ES-I3 (cell line): Measurements from ENCODE around the gene TOP1.

Experiments
- H3K36me3 ChIP-seq: 2 replicates; pipeline ENCODE4 v1.6.1; 2013; ENCODE audit warnings: mild to moderate bottlenecking, low read length, control low read depth, moderate library complexity; ENCODE audit not compliant: insufficient read depth
- H3K4me1 ChIP-seq: 2 replicates; pipeline ENCODE4 v1.6.1; 2013; ENCODE audit warnings: mild to moderate bottlenecking, control low read depth, low read length; ENCODE audit not compliant: insufficient read depth
- H3K9ac ChIP-seq: 2 replicates; pipeline ENCODE4 v1.6.1; 2013; ENCODE audit warnings: low read depth, mild to moderate bottlenecking, low read length, moderate library complexity
- H3K9me3 ChIP-seq: 2 replicates; pipeline ENCODE4 v1.6.1; 2013; ENCODE audit warnings: mild to moderate bottlenecking, low read length, moderate library complexity; ENCODE audit not compliant: control insufficient read depth, insufficient read depth

The TOP1 gene

DNA sequence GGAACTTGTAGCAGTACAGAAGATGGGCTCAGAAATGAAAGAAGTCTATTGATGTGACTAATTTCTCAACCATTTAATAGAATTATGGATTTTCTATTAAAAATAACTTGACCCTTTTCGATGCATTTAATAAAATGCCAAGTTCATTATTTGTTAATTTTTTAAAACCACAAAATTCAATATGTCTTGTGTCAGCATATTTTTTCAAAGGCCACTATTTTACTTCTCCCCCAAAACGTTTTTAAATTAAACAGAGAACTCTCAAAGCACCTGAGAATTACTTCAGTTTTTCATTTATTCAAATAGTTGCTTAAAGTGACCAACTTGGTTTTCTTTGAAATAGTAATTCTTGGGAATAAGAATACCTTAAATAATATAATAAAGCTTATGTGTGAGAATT is 8.6 kb downstream of the TOP1 start:
- Histone ChIP-seq H3K9ac (no peak overlapping the region), H3K4me1 (peaks cover 15% of the 10 kb centered on the region; the same call in 1 of the 2 replicates), H3K9me3 (no peaks in the 10 kb centered on the region), H3K36me3 (peaks cover 5% of the 10 kb centered on the region)

DNA sequence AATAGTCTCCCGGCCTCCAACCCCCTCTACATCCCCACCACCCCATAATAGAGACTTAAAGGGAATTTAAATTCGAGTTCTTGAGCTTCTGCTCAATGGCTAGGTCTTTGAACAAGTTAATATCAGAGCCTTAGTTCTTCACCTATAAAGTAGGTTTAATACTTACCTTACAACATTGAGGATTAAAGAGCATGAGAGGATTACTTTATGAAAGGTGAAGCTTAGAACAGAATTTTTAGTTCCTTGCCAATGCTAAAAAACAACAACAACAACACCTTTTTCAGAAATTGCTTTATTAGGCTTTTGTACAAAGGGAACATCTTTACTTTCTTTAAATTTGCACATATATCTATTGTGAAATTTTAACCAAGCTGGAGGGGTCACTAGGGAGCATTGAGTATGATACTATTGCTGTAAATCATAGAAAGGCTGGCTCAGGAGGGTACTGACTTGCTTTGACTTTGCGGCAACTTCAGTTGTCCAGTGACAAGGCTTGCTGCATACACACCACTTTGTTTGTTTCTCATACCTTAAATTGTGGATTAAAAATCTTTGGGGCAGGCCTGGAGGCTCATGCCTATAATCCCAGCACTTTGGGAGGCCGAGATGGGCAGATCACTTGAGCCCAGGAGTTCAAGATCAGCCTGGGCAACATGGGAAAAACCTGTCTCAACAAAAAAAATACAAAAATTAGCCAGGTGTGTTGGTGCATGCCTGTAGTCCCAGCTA is 9.7 kb downstream of the TOP1 start:
- H3K9ac ChIP-seq: no peak overlapping the region
- H3K4me1 ChIP-seq: peaks cover 9% of the 10 kb centered on the region; the same call in 1 of the 2 replicates
- no peaks in the 10 kb centered on the region for H3K9me3 ChIP-seq
- no peaks in the 10 kb centered on the region; the same call in 1 of the 2 replicates for H3K36me3 ChIP-seq

DNA sequence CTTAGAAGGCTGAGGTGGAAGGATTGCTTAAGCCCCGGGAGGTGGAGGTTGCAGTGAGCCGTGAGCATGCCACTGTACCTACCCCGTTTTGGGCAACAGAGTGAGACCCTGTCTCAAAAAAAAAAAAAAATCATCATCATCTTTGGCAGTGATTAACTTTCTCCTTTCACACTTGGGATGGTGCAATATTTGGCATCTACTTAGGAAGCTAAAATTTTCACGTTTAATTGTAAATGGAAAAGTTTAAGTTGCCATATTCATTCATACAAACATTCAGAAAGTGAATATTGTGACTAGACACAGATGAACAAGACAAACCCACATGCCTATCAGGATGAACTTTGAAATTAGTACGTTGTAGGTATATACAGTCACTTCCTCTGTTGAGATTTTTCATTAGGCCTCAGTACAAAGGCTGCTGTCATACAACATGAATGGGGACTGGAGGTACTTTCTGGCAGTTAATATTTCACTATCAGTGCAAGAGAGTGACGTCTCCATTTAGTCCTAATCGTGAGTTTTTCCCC is 10.3 kb downstream of the TOP1 start:
- no peak overlapping the region for H3K9ac ChIP-seq
- no peaks in the 10 kb centered on the region for H3K9me3 ChIP-seq
- H3K36me3 ChIP-seq: no peaks in the 10 kb centered on the region; the same call in 1 of the 2 replicates
- H3K4me1 ChIP-seq: peaks cover 5% of the 10 kb centered on the region; the same call in 1 of the 2 replicates

DNA sequence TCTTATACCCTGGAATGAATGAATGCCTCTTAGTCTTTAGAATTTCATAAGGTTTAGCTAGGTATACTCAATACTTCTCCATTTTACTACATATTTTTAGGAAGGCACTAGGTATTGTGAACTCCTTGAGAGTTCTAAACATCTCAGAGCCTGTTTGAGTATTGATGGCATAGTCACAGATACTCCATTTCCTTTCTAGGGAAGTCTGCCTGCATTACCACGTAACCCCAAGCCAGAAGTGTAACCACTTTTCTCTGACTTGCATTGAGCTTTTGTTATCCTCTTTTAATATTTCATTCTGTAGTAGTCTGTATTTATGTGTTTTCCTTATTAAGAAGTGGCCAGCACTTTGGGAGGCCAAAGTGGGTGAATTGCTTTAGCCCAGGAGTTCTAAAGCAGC is 12.2 kb downstream of the TOP1 start:
- no peaks in the 10 kb centered on the region; the same call in 1 of the 2 replicates for H3K36me3 ChIP-seq

DNA sequence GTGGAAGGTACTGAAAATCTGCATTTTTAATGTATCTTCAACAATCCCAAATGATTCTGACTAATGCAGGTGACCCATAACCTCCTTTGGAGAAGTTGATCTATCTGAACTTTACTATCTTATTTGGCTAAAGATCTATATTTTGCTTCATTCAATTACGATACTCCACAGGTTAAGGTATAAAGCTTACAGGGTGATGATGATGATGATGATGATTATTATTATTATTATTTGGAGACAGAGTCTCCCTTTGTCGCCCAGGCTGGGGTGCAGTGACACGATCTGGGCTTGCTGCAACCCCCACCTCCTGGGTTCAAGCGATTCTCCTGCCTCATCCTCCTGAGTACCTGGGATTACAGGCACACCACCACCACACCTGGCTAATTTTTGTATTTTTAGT is 13.1 kb downstream of the TOP1 start:
- peaks cover 8% of the 10 kb centered on the region for H3K4me1 ChIP-seq
- no peaks in the 10 kb centered on the region; the same call in 1 of the 2 replicates for H3K36me3 ChIP-seq
- no peaks in the 10 kb centered on the region for H3K9me3 ChIP-seq
- H3K9ac ChIP-seq: no peak overlapping the region

More for the DNA sequence above, 12.2 kb downstream of the TOP1 start:
- Histone ChIP-seq H3K4me1 (0 out of 2 replicates have a peak, but pooled peaks cover 3% of the 10 kb centered on the region), H3K9me3 (no peaks in the 10 kb centered on the region), H3K9ac (no peak overlapping the region)

DNA sequence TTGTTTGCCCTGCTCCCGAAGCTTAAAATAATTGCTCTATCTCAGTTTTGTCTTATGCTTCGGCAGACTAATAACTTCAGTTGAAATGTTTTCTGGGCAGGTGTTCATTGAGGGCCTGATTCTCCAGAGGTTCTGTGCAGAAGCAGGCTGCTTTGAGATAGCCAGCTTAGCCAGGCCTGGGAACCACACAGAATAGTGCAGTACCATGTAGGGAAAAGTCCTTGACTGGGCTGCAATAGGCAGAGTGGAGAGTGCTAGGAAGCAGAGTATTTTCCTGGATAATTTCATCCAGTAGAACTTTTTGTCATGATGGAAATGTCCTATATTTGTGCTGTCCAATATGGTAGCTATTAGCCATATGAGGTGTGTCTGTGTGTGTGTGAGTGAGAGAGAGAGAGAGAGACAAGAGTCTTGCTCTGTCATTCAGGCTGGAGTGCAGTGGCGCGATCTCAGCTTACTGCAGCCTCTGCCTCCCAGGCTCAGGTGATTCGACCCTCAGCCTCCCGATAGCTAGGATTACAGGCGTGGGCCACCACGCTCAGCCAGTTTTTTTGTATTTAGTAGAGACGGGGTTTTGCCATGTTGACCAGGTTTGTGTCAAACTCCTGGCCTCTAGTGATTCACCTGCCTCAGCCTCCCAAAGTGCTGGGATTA is 15.9 kb downstream of the TOP1 start:
- no peaks in the 10 kb centered on the region for H3K9me3 ChIP-seq
- H3K4me1 ChIP-seq: peaks cover 33% of the 10 kb centered on the region
- no peak overlapping the region for H3K9ac ChIP-seq
- no peaks in the 10 kb centered on the region; the same call in 1 of the 2 replicates for H3K36me3 ChIP-seq

DNA sequence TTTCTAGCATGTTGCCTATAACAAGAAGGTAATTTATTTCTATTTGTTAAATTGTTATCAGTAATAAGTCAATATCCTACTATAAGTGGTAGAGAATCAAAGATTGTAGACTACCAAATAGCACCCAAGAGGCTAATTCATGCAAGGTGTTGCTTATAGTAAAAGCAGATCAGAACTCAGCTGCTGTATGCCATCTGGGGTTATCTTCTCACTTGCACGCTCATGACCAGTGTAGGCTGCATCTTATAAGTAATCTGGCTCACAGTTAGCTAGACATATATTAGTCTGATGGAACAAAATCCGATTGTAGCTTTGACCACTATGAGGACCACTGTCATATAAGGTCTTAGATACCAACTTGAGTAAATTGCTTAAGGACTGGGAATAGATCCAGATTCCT is 17.0 kb downstream of the TOP1 start:
- H3K9ac ChIP-seq: no peak overlapping the region
- no peaks in the 10 kb centered on the region; the same call in 1 of the 2 replicates for H3K36me3 ChIP-seq
- no peaks in the 10 kb centered on the region for H3K9me3 ChIP-seq
- peaks cover 38% of the 10 kb centered on the region for H3K4me1 ChIP-seq

DNA sequence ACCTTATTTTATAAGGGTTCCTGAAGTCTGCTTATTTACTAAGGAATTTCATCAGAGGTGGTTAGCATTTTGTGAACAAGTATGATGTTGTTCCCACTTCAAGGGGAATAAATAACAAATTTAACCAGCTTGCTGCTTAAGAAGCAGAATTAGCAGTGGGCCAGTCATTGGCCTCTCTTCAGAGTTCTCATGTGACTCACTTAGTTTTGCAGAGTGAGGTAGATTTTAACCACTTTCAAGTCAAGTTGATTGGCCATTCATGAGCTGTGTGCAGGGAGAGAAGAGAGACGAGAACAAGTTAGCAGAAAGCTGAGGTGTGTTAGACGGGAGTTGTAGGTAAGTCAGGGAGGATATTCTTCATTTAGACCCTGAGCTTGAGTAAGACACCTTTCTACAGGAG is 18.1 kb downstream of the TOP1 start:
- H3K36me3 ChIP-seq: no peaks in the 10 kb centered on the region; the same call in 1 of the 2 replicates
- H3K9ac ChIP-seq: no peak overlapping the region
- H3K4me1 ChIP-seq: peaks cover 47% of the 10 kb centered on the region
- no peaks in the 10 kb centered on the region for H3K9me3 ChIP-seq

DNA sequence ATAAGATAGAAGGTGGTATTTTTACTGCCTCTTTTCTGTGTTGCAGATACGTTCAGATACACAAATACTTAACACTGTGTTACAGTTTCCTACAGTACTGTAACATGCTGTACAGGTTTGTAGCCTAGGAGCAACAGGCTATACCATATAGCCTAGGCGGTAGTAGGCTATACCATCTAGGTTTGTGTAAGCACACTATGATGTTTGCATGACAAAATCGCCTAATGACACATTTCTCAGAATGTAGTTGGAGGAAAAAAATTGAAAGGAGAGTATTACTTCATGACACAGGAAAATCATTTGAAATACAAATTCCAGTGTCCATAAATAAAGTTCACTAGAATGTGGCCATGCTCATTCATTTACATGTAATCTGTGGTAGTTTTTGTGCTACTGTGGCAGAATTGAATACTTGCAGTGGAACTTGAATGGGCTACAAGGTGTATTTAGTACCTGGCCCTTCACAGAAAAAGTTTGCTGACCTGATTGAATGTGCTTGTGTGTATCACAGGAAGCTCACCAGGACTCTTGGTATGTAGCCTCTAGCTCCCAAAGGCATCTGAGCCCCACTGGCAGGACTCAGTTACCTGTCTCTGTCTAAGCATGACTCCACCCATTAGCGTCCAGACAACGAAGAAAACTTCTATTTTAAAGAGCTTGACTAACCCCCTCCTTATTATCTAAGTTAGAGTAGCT is 18.8 kb downstream of the TOP1 start:
- Histone ChIP-seq H3K4me1 (peaks cover 47% of the 10 kb centered on the region), H3K36me3 (no peaks in the 10 kb centered on the region; the same call in 1 of the 2 replicates), H3K9ac (no peak overlapping the region), H3K9me3 (no peaks in the 10 kb centered on the region)

DNA sequence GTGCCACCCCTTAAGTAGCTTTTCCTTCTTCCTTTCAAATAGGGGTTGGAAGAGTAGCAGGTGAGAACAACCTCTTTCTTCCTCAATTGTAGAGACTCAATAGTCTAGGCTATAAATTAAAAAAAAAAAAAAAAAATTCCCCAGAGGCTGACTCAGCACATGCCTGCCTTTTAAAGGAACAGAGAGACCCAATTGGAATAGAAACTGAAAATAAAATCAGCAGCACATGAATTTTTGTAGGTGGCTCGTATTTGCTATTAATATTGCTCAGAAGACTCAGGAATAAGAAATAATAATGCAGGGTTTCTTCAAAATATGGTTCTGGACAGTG is 19.3 kb downstream of the TOP1 start:
- no peaks in the 10 kb centered on the region; the same call in 1 of the 2 replicates for H3K36me3 ChIP-seq
- no peaks in the 10 kb centered on the region for H3K9me3 ChIP-seq
- no peak overlapping the region for H3K9ac ChIP-seq
- peaks cover 47% of the 10 kb centered on the region for H3K4me1 ChIP-seq

DNA sequence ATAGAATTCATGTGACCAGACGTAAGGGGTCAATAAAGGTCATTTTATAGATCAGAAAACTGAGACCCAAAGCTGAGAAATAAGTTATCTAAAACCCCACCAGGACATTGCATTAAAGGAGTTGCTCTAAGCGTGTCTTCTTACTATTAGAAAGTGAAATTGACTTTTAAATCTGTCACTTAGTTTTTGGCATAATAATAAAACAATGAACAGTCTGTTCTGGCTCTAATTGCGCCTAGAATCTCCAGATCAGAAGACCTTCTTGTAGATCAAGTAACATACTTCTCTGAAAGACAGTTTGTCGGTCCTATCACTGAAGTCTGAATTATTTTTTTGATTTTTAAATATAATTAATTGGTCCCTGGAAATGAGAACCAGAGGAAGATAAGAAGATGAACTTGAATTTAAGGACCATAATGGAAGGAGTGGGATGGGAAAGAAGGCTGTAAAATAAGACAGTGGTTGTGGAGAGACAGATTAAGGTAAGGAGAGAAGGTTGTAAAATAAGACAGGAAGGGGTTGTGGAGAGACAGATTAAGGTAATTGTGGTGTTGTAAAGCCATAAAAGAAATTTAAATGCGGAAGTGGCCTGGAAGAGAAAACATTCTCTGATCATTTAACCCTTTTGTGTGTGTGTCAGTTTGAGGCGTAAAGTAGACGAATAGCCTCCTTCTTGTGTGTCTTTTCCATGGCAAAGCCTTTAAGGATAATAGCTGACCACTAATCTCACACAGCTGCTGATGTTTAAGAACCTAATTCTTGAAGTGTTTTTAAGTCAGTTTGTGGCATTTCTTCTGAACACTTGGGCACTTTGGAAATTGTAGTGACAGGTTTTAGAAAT is 20.1 kb downstream of the TOP1 start:
- Histone ChIP-seq H3K9ac (no peak overlapping the region), H3K4me1 (peaks cover 53% of the 10 kb centered on the region), H3K36me3 (no peaks in the 10 kb centered on the region; the same call in 1 of the 2 replicates), H3K9me3 (no peaks in the 10 kb centered on the region)

DNA sequence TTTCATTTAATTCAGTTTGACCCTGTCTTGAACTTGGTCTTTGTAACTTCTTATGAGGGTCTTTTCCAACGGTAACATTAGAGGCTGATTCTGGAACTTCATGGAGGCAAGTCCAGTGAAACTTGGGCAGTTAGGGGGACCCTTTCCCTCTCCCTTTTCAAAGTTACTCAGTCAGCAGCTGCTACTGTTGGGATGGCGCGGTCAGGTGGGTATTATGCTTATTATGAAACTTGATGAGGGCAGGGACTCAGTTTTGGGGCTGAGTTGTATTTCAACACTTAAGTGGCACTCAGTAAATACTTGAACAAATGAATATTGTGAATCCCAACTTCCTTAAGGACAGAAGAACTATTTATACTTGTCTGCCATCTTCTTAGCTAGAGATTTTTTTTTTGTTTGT is 20.8 kb downstream of the TOP1 start:
- H3K9me3 ChIP-seq: no peaks in the 10 kb centered on the region
- H3K4me1 ChIP-seq: peaks cover 54% of the 10 kb centered on the region
- H3K9ac ChIP-seq: no peak overlapping the region
- H3K36me3 ChIP-seq: no peaks in the 10 kb centered on the region; the same call in 1 of the 2 replicates

DNA sequence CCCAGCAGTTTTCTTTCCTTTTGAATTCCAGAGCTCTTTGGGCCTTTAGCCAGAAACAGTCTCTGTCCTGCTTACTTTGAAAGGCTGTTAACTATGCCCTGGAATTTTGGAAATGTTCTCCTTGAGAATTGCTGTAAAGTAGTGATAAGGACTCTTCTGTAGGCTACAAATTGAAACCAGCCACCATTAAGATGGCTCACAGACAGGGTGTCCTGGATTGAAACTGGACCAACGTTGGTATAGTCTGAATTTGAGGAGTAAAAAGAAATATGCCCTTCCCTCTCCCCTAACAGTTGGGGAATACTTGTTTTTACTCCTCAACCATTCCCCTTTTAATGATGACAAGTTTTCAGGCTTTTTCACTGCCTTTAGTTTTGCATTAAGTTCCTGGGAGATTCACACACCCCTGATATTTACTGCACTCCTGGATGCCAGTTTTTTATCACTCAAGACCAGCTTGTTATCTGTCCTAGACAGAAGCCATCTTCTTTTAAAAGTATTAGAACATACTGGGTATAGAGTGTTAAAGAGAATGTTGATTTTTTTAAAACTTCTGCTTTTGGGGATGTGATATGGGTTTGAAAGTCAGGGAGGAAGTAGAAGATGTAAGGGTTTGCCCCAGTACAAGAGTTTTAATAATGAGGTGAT is 21.9 kb downstream of the TOP1 start:
- no peaks in the 10 kb centered on the region; the same call in 1 of the 2 replicates for H3K36me3 ChIP-seq
- peaks cover 54% of the 10 kb centered on the region for H3K4me1 ChIP-seq
- no peaks in the 10 kb centered on the region for H3K9me3 ChIP-seq
- H3K9ac ChIP-seq: no peak overlapping the region
